ENCODE results near the gene TRAPPC5.

TRAPPC5 gene

GRCh38 chr19:7658219-7658686 lies 22.4 kb upstream of the TRAPPC5 start:
- no peaks in the 10 kb centered on the region for H3K27me3 Mint-ChIP-seq
- H3K36me3 Mint-ChIP-seq, result no peaks in the 10 kb centered on the region
- peaks cover 15% of the 10 kb centered on the region for H3K4me1 Mint-ChIP-seq (ENCODE audit: low read depth)
- H3K4me3 Mint-ChIP-seq, result peak overlapping the region; percentile 61
- H3K9me3 Mint-ChIP-seq (ENCODE audit: low read depth), result no peaks in the 10 kb centered on the region
- H3K27ac Mint-ChIP-seq, result peak overlapping the region; percentile 82

DNA sequence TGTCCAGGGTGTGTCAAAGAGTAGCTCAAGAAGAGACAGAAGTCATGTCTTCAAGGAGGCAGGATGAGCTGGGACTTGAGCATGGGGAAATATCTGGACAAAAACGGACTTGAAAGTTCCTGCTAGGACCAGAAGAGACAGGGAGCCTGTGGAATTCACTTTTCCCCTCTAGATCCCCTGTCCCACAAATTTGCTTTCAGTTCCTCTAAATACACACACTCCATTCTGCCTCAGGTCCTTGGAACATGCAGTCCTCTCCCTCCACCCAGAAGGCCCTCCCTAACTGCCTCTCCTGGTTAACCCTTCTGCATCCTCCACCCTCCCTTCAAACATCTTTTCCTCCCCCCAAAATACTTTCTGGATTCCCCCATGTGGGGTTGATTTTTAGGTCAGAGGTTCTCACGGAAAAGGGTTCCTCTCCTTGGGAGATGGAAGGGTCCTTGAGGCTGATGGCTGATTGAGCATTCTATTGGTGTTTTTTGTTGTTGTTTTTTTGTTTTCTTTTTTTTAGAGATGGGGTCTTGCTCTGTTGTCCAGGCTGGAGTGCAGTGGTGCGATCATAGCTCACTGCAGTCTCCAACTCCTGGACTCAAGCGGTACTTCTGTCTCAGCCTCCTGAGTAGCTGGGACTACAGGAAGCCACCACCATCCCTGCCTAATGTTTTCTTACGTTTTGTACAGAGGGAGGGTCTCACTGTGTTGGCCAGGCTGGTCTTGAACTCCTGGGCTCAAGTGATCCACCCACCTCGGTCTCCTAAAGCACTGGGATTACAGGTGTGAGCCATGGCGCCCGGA lies 18.7 kb upstream of the TRAPPC5 start:
- peaks cover 1% of the 10 kb centered on the region for H3K27me3 Mint-ChIP-seq
- H3K9me3 Mint-ChIP-seq (ENCODE audit: low read depth), result no peaks in the 10 kb centered on the region
- H3K27ac Mint-ChIP-seq, result no peak overlapping the region
- H3K4me3 Mint-ChIP-seq, result no peak overlapping the region
- peaks cover 15% of the 10 kb centered on the region for H3K4me1 Mint-ChIP-seq (ENCODE audit: low read depth)
- no peaks in the 10 kb centered on the region for H3K36me3 Mint-ChIP-seq

- H3K36me3 Mint-ChIP-seq, result no peaks in the 10 kb centered on the region
- peaks cover 9% of the 10 kb centered on the region for H3K4me1 Mint-ChIP-seq (ENCODE audit: low read depth)
- no peak overlapping the region for H3K4me3 Mint-ChIP-seq
- H3K27me3 Mint-ChIP-seq, result peaks cover 1% of the 10 kb centered on the region
- no peaks in the 10 kb centered on the region for H3K9me3 Mint-ChIP-seq (ENCODE audit: low read depth)
- H3K27ac Mint-ChIP-seq, result no peak overlapping the region
Observed at GRCh38 chr19:7662657-7663056, 18.0 kb upstream of the TRAPPC5 start.

DNA sequence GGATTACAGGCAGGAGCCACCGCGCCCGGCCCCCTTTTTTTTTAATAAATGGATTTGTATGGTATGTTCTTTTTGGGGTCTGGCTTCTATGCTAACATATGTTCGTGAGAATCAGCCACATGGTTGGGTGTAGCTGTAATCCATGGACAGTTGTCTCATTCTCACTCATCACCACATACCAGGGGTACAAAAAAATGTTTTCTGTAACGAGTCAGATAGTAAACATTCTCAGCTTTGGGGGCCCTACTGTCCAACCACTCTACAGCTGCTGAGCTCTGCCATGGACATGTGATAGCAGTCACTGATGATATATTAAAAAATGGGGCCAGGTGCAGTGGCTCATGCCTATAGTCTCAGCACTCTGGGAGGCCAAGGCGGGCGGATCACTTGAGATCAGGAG lies 16.9 kb upstream of the TRAPPC5 start:
- Mint-ChIP-seq H3K36me3 (no peaks in the 10 kb centered on the region), H3K4me3 (no peak overlapping the region), H3K4me1 (ENCODE audit: low read depth) (peaks cover under 1% of the 10 kb centered on the region), H3K27me3 (peaks cover 1% of the 10 kb centered on the region), H3K9me3 (ENCODE audit: low read depth) (no peaks in the 10 kb centered on the region), H3K27ac (no peak overlapping the region)

- Mint-ChIP-seq H3K27me3 (peaks cover 5% of the 10 kb centered on the region), H3K36me3 (no peaks in the 10 kb centered on the region), H3K4me3 (no peak overlapping the region), H3K9me3 (ENCODE audit: low read depth) (no peaks in the 10 kb centered on the region), H3K4me1 (ENCODE audit: low read depth) (peaks cover 8% of the 10 kb centered on the region), H3K27ac (no peak overlapping the region)
Observed at GRCh38 chr19:7665076-7665475, 15.6 kb upstream of the TRAPPC5 start.

GRCh38 chr19:7668842-7669241 lies 11.8 kb upstream of the TRAPPC5 start, which contains the start of gene RETN:
TSS of gene RETN (plus strand) at chr19:7669049. CDS start at chr19:7669327, 278 bp downstream.
- peaks cover 13% of the 10 kb centered on the region for H3K27me3 Mint-ChIP-seq
- H3K36me3 Mint-ChIP-seq, result no peaks in the 10 kb centered on the region
- H3K4me1 Mint-ChIP-seq (ENCODE audit: low read depth), result peaks cover 14% of the 10 kb centered on the region
- H3K4me3 Mint-ChIP-seq, result peak within 1 kb of the TSS; percentile 65
- H3K9me3 Mint-ChIP-seq (ENCODE audit: low read depth), result no peaks in the 10 kb centered on the region
- peak within 1 kb of the TSS; percentile 43 for H3K27ac Mint-ChIP-seq

- H3K27ac Mint-ChIP-seq, result peak overlapping the region; percentile 43
- peak overlapping the region; percentile 65 for H3K4me3 Mint-ChIP-seq
- H3K4me1 Mint-ChIP-seq (ENCODE audit: low read depth), result peaks cover 20% of the 10 kb centered on the region
- no peaks in the 10 kb centered on the region for H3K9me3 Mint-ChIP-seq (ENCODE audit: low read depth)
- H3K36me3 Mint-ChIP-seq, result no peaks in the 10 kb centered on the region
- peaks cover 18% of the 10 kb centered on the region for H3K27me3 Mint-ChIP-seq
Observed at GRCh38 chr19:7669641-7670040, 11.0 kb upstream of the TRAPPC5 start.

- Mint-ChIP-seq H3K27me3 (peaks cover 18% of the 10 kb centered on the region), H3K9me3 (ENCODE audit: low read depth) (no peaks in the 10 kb centered on the region), H3K36me3 (no peaks in the 10 kb centered on the region), H3K27ac (peak overlapping the region; percentile 22), H3K4me3 (peak overlapping the region; percentile 75), H3K4me1 (ENCODE audit: low read depth) (peaks cover 20% of the 10 kb centered on the region)
Observed at GRCh38 chr19:7670150-7670783, 10.4 kb upstream of the TRAPPC5 start.

GRCh38 chr19:7670790-7671189 lies 9.8 kb upstream of the TRAPPC5 start:
- H3K9me3 Mint-ChIP-seq (ENCODE audit: low read depth), result no peaks in the 10 kb centered on the region
- peak overlapping the region; percentile 75 for H3K4me3 Mint-ChIP-seq
- peaks cover 17% of the 10 kb centered on the region for H3K27me3 Mint-ChIP-seq
- H3K4me1 Mint-ChIP-seq (ENCODE audit: low read depth), result peaks cover 21% of the 10 kb centered on the region
- no peaks in the 10 kb centered on the region for H3K36me3 Mint-ChIP-seq
- H3K27ac Mint-ChIP-seq, result no peak overlapping the region

GRCh38 chr19:7672522-7672921 lies 8.1 kb upstream of the TRAPPC5 start:
- no peak overlapping the region for H3K27ac Mint-ChIP-seq
- peaks cover 20% of the 10 kb centered on the region for H3K27me3 Mint-ChIP-seq

DNA sequence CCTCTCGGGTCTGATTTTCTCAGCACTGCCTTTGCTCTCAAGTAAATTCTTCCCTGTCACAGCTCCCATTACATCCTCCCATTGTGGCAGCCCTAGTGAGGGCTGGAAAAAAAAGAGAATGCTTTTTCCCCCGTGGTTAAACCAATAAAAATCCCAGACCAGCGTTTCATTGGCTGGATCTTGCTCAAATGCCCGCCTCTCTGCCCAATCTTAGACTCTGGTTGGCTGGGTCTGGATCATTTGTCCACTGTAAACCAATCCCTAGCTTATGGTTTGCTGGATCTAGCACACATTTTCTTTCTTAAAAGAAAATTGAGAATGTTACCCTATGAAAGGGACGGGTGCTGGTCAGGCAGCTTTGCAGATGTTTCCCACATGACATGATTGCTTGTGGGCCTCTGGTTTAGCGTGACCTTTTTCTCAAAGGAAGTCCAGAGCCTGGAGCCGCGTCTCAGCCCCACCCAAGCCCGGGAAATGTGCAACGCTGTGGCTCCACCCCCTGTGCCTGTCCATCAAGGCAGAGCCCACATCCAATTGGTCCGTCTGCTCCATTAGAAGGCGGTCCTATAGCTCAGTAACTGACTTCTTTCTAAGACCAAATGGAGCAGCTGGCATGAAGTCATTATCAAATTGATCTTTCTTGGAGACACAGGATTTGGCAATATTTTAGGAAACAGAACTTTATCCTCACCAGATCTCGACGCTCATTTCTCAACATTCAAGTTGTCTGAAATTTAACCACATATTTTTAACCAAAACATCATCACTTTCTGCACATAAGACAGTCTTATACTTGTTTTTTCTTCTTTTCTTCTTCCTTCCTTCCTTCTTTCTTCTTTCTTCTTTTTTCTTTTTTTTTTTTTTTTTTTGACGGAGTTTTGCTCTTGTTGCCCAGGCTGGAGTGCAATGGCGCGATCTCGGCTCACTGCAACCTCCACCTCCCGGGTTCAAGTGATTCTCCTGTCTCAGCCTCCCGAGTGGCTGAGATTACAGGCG lies 6.3 kb upstream of the TRAPPC5 start:
- H3K36me3 Mint-ChIP-seq, result no peaks in the 10 kb centered on the region
- H3K27ac Mint-ChIP-seq, result no peak overlapping the region
- H3K27me3 Mint-ChIP-seq, result peaks cover 21% of the 10 kb centered on the region
- peaks cover 41% of the 10 kb centered on the region for H3K4me1 Mint-ChIP-seq (ENCODE audit: low read depth)
- H3K4me3 Mint-ChIP-seq, result no peak overlapping the region
- no peaks in the 10 kb centered on the region for H3K9me3 Mint-ChIP-seq (ENCODE audit: low read depth)

More at GRCh38 chr19:7672522-7672921, 8.1 kb upstream of the TRAPPC5 start:
- no peak overlapping the region for H3K4me3 Mint-ChIP-seq
- no peaks in the 10 kb centered on the region for H3K9me3 Mint-ChIP-seq (ENCODE audit: low read depth)
- no peaks in the 10 kb centered on the region for H3K36me3 Mint-ChIP-seq
- peaks cover 35% of the 10 kb centered on the region for H3K4me1 Mint-ChIP-seq (ENCODE audit: low read depth)

DNA sequence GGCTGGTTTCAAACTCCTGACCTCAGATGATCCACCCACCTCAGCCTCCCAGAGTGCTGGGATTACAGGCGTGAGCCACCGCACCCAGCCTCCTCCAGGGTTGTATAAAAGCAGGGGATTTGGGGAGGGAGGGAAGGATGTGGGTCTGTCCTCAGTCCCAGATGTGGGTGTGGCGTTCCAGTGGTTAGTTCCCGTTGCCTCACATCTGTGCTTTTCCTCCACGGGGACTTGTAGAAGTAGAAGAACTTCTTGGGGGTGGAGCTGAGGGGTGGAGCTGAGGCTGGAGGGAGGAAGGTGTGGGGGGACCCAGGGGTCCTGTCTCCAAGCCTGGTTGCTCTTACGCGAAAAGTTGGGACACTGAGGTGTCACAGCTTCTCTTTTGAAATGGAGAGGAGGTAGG lies 4.3 kb upstream of the TRAPPC5 start:
- H3K4me3 Mint-ChIP-seq, result no peak overlapping the region
- H3K36me3 Mint-ChIP-seq, result no peaks in the 10 kb centered on the region
- H3K4me1 Mint-ChIP-seq (ENCODE audit: low read depth), result peaks cover 42% of the 10 kb centered on the region
- no peak overlapping the region for H3K27ac Mint-ChIP-seq
- no peaks in the 10 kb centered on the region for H3K9me3 Mint-ChIP-seq (ENCODE audit: low read depth)
- peaks cover 12% of the 10 kb centered on the region for H3K27me3 Mint-ChIP-seq

DNA sequence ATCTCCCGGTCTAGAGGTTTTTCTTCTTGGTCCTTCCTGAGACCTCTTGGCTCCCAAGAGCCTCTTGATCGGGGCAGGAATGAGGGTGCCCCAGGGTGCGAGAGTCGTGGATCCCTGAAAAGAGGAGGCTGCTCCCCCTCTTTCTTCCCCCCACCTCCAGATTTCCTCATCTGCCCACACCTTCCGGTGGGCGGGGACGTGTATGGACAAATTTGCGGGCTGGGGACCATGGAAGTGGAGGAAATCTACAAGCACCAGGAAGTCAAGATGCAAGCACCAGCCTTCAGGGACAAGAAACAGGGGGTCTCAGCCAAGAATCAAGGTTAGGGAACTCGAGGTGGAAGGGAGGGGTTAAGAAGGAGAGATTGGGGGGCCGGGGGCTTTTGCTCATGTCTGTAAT lies 3.8 kb upstream of the TRAPPC5 start, which contains the start of gene MCEMP1:
Gene MCEMP1 (plus strand): TSS at position 237 of the 400 bp plus-strand sequence. CDS start 31 bp downstream, at position 268.
- Mint-ChIP-seq H3K9me3 (ENCODE audit: low read depth) (no peaks in the 10 kb centered on the region), H3K27ac (no peak within 1 kb of the TSS), H3K36me3 (no peaks in the 10 kb centered on the region), H3K27me3 (peaks cover 10% of the 10 kb centered on the region), H3K4me3 (peak within 1 kb of the TSS; percentile 17), H3K4me1 (ENCODE audit: low read depth) (peaks cover 45% of the 10 kb centered on the region)

GRCh38 chr19:7677669-7678311 lies 2.8 kb upstream of the TRAPPC5 start:
- Mint-ChIP-seq H3K4me1 (ENCODE audit: low read depth) (peaks cover 49% of the 10 kb centered on the region), H3K27ac (peak overlapping the region; percentile 41), H3K36me3 (no peaks in the 10 kb centered on the region), H3K4me3 (peak overlapping the region; percentile 17), H3K9me3 (ENCODE audit: low read depth) (no peaks in the 10 kb centered on the region), H3K27me3 (peaks cover 10% of the 10 kb centered on the region)
